Astrocyte of the cerebellum (primary cell): ENCODE measurements around the gene UPK1B.

ENCODE experiments used
- DNase-seq: peaks from one replicate; pipeline ENCODE4 v3.0.0-alpha.2; 2011; ENCODE audit warnings: low read depth
- H3K4me3 ChIP-seq: 2 replicates; pipeline ENCODE4 v1.5.1; 2011; ENCODE audit warnings: mild to moderate bottlenecking, low read depth, low read length, moderate library complexity
- in situ Hi-C: cut with HindIII; loops from 2 replicates; pipeline ENCODE4 v1.10.0; 2017; ENCODE audit warnings: low sequenced_read_pairs
- TF ChIP-seq, protein P1 (sequence below): IDR thresholded peaks from 2 replicates; pipeline ENCODE4 v1.5.1; 2012; ENCODE audit warnings: low read length, low read depth, moderate library complexity, mild to moderate bottlenecking; ENCODE audit errors: missing control alignments

The UPK1B gene

DNA sequence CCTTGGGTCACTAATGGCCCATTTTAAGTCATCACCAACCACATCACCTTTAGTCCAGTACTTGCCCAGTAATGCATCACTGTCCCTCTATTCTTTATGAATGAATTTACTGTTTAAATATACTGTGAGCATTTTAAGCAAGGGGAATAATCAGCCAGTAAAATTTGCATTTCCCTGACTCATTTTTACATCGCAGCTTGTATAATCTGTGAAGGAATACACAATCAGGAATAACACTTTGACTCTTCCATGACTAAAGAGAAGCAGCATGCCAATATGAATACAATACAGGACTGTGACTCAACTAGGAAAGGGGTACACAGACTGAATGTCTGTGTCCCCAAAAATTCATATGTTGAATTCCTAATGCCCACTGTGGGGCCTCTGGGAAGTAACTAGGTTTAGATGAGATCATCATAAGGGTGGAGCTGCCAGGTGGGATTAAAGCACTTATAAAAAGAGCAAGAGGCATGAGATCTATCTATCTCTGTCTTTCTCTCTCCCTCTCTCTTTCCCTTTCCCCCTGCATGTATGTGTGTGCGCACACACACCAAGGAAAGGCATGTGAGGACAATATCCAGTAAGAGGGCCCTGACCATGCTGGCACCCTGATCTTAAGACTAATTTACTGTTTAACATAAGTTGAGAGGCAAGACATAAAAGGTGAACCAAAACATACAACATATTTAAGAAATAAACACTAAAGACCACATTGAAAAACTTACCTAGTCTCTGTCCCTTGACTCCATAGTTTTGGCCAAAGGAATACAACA, 55.2 kb downstream of the UPK1B start:
- TF ChIP-seq, protein P1, sequence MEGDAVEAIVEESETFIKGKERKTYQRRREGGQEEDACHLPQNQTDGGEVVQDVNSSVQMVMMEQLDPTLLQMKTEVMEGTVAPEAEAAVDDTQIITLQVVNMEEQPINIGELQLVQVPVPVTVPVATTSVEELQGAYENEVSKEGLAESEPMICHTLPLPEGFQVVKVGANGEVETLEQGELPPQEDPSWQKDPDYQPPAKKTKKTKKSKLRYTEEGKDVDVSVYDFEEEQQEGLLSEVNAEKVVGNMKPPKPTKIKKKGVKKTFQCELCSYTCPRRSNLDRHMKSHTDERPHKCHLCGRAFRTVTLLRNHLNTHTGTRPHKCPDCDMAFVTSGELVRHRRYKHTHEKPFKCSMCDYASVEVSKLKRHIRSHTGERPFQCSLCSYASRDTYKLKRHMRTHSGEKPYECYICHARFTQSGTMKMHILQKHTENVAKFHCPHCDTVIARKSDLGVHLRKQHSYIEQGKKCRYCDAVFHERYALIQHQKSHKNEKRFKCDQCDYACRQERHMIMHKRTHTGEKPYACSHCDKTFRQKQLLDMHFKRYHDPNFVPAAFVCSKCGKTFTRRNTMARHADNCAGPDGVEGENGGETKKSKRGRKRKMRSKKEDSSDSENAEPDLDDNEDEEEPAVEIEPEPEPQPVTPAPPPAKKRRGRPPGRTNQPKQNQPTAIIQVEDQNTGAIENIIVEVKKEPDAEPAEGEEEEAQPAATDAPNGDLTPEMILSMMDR = no peak
- in situ Hi-C loops = no loop called here

DNA sequence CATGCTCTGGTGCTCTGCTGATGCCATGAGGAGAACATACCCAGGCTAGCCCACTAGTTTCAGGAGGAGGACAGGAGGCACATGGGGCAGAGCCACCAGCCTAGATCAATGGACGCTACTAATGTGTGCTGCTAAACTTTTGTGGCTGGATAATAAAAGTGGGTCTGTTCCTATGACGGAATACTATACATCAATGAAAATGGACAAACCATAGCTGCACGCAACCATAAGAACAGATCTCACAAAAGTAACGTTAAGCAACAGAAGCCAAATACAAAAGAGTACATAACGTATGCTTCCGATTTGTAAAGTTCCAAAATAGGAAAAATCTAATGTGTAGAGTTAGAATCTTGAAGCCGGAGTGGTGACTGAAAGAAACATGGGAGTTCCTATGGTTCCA, 55.8 kb downstream of the UPK1B start:
- in situ Hi-C loops = no loop called here
- DNase-seq = no peak
- no peak overlapping the region for H3K4me3 ChIP-seq
- TF ChIP-seq, protein P1 = no peak

More for the DNA sequence above, 55.2 kb downstream of the UPK1B start:
- no peak for DNase-seq
- no peak overlapping the region for H3K4me3 ChIP-seq

DNA sequence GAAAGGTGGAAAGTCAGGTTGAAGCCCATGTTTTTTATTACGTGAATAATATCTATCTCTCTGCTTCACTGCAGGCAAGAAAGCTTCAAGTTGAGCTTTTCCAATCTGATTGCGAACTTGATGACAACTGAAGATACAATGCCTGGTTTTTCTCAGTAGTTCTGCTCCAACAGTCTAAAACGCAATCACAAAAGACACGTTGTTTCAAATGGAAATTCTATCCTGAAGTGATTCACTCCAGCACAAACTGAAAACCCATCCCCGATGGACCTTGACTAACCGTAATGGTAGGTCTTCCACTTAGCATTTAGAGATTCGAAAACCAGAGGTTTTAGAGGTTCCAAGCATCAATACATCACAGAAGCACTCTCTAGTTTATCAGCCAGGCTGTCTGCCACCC, 56.7 kb downstream of the UPK1B start:
- no peak for DNase-seq
- TF ChIP-seq, protein P1 = no peak

DNA sequence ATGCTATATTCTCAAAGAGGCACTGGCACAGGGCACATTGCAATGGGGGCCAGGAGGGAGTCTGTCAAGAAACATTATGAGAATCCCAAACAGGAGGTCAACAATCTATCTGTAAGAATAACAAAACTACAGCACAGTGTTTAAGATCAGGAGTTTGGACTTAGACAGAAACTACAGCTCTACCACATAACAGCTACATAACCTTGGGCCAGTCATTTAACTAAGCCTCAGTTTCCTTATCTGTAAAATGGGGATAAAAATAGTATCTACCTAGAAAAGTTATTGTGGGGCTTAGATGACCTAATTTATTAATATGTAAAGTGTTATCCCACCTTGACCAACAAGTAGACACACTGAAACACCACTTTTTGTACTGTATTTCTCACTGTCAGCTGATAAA, 57.3 kb downstream of the UPK1B start:
- DNase-seq = no peak
- TF ChIP-seq, protein P1 = no peak
- in situ Hi-C loops = no loop called here
- no peak overlapping the region for H3K4me3 ChIP-seq

More for the DNA sequence above, 56.7 kb downstream of the UPK1B start:
- in situ Hi-C loops = no loop called here
- H3K4me3 ChIP-seq = no peak overlapping the region

DNA sequence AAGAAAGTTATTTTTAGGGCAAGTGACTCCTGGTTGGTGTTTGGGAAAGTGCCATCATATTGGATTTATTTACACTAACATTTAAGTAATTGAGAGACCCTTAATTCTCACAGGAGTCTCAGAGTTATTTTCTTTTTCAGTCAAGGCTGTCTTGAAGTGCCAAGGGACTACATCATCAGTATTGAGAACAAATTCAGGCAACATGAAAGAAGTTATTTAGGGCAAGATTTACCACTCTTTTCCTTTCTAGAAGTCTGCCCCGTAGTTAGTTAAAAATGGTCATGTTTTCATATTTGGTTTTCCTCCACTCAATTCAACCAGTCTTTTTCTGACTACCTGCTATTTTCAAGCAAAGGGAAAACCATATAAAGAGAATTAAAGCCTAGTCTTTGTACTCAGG, 61.2 kb downstream of the UPK1B start:
- no peak overlapping the region for H3K4me3 ChIP-seq
- no peak for DNase-seq
- in situ Hi-C loops = no loop called here
- TF ChIP-seq, protein P1 = no peak

DNA sequence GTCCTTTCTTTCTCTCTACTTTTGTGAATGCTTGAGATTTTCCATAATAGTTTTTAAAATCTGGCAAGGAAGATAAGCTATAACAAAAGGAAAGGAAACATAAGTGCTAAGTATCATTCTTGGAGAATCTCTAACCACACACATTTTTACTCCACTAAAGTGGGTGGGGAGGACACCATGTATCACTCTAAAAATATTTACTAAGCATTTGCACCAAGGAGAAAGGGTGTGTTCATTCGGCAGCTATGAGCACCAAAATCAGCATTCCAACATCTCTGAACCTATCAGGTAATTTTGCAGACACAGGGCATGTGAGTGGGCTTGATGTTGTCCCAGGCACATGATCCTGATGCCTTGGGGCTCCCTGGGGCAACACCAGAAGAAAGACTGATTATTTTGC, 61.8 kb downstream of the UPK1B start:
- DNase-seq = no peak
- TF ChIP-seq, protein P1 = no peak
- in situ Hi-C loops = no loop called here

More for the DNA sequence above, 61.8 kb downstream of the UPK1B start:
- no peak overlapping the region for H3K4me3 ChIP-seq
